MCF 10A (cell line): Measurements from ENCODE around the gene VMO1. TPM values are rescaled to one million over a fixed set of nuclear protein-coding genes. Genes with fewer than 3 reads are reported as not detected.
A peak's percentile ranks its signal among the peaks of the same experiment; 100 is the strongest.

ENCODE experiments used
- Bru-seq: library from RNA; stranded (reverse); fragments of 400-500 nt; gene quantifications from one replicate; lab custom pipeline; 2021; lab: Mats Ljungman, UMichigan
- BruChase-seq, 2 experiments: library from RNA; stranded (reverse); fragments of 400-500 nt; gene quantifications; one replicate each; lab custom pipeline; 2021; lab: Mats Ljungman, UMichigan
- BruUV-seq: library from RNA; stranded (reverse); fragments of 400-500 nt; replicated peaks from 2 replicates; lab custom pipeline; 2021; lab: Mats Ljungman, UMichigan
- CTCF ChIA-PET: fragments of 300-600 bp; sonication (Branson Sonifier 250); formaldehyde crosslinking; extraction: SDS; loops from one replicate; lab custom pipeline; 2021; ENCODE audit warnings: antibody characterized with exemption, inconsistent platforms; lab: Yijun Ruan, JAX
- POLR2A ChIA-PET: fragments of 300-600, 350-650 bp; sonication (Branson Sonifier 250); formaldehyde crosslinking; extraction: SDS; loops from one replicate; lab custom pipeline; 2020; ENCODE audit warnings: antibody characterized with exemption, inconsistent platforms; lab: Yijun Ruan, JAX
- DNase-seq: peaks from one replicate; pipeline ENCODE4 v3.0.0-alpha.2; 2018; ENCODE audit not compliant: unreplicated experiment
- H3K27ac Mint-ChIP-seq: one replicate; pipeline ENCODE4 v1.8.0; 2022; ENCODE audit warnings: mild to moderate bottlenecking, low read depth, mixed read lengths; ENCODE audit not compliant: unreplicated experiment
- H3K27me3 Mint-ChIP-seq: one replicate; pipeline ENCODE4 v1.8.0; 2022; ENCODE audit warnings: mixed read lengths; ENCODE audit not compliant: insufficient read depth, unreplicated experiment
- H3K36me3 Mint-ChIP-seq: one replicate; pipeline ENCODE4 v1.8.0; 2022; ENCODE audit warnings: mild to moderate bottlenecking, moderate library complexity, mixed read lengths; ENCODE audit not compliant: insufficient read depth, unreplicated experiment
- H3K4me1 Mint-ChIP-seq: one replicate; pipeline ENCODE4 v1.8.0; 2022; ENCODE audit warnings: mixed read lengths; ENCODE audit not compliant: insufficient read depth, unreplicated experiment
- H3K4me3 Mint-ChIP-seq: one replicate; pipeline ENCODE4 v1.8.0; 2022; ENCODE audit warnings: mild to moderate bottlenecking, moderate library complexity, mixed read lengths; ENCODE audit not compliant: unreplicated experiment
- H3K9me3 Mint-ChIP-seq: one replicate; pipeline ENCODE4 v1.8.0; 2022; ENCODE audit warnings: mixed read lengths; ENCODE audit not compliant: unreplicated experiment
- intact Hi-C: fragments of 100-400 bp; cut with micrococcal nuclease; formaldehyde crosslinking; loops from 2 replicates; pipeline ENCODE4 v1.14.1; 2022
- long read RNA-seq: library from polyadenylated mRNA; stranded (forward); transcript quantifications from one replicate; pipeline ENCODE4 v2.0.0, GENCODE V29; 2022
- total RNA-seq: library from RNA; stranded (reverse); gene quantifications from 2 replicates; pipeline ENCODE4 v1.2.3, GENCODE V29; 2022
- TF ChIP-seq, protein P1 (sequence below): fragments of 200-600 bp; IDR thresholded peaks from one replicate; pipeline ENCODE4 v1.8.0; 2022; ENCODE audit warnings: antibody characterized with exemption, mild to moderate bottlenecking; ENCODE audit not compliant: unreplicated experiment

VMO1 gene
- 0.77 and 1.1 TPM in 2 replicates for total RNA-seq
- Bru-seq, nascent RNA = not detected
- percentile 47 among the genes with signal in this experiment for BruChase-seq, experiment 1, labeled RNA remaining after a 6-hour chase
- percentile 37 among the genes with signal in this experiment for BruChase-seq, experiment 2, labeled RNA remaining after a 2-hour chase
- long read RNA-seq = 0 reads

GRCh38 chr17:4786106-4786511 is at the start of gene VMO1:
VMO1 (minus strand) TSS chr17:4786364; CDS start chr17:4786352, 12 bp downstream.
- no TSS peak for BruUV-seq
- H3K27me3 Mint-ChIP-seq = peaks cover 17% of the 10 kb centered on the region
- intact Hi-C loops = no loop called here
- ChIA-PET POLR2A (interaction anchor here (0.6 to 1.2 kb wide), 4 partner anchors 64 to 181 kb away, joined by 3 to 5 read pairs (median 3); partner anchors contain the start of gene SPAG7), CTCF (interaction anchor here (0.6 to 6.0 kb wide), 7 partner anchors 23 to 100 kb away, joined by 3 to 88 read pairs (median 3); no protein-coding TSS in a partner anchor)
- TF ChIP-seq, protein P1, sequence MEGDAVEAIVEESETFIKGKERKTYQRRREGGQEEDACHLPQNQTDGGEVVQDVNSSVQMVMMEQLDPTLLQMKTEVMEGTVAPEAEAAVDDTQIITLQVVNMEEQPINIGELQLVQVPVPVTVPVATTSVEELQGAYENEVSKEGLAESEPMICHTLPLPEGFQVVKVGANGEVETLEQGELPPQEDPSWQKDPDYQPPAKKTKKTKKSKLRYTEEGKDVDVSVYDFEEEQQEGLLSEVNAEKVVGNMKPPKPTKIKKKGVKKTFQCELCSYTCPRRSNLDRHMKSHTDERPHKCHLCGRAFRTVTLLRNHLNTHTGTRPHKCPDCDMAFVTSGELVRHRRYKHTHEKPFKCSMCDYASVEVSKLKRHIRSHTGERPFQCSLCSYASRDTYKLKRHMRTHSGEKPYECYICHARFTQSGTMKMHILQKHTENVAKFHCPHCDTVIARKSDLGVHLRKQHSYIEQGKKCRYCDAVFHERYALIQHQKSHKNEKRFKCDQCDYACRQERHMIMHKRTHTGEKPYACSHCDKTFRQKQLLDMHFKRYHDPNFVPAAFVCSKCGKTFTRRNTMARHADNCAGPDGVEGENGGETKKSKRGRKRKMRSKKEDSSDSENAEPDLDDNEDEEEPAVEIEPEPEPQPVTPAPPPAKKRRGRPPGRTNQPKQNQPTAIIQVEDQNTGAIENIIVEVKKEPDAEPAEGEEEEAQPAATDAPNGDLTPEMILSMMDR = no peak
- DNase-seq = no peak
- peaks cover 14% of the 10 kb centered on the region for H3K4me1 Mint-ChIP-seq
- H3K4me3 Mint-ChIP-seq = no peak within 1 kb of the TSS
- no peaks in the 10 kb centered on the region for H3K9me3 Mint-ChIP-seq
- H3K27ac Mint-ChIP-seq = no peak within 1 kb of the TSS
- H3K36me3 Mint-ChIP-seq = no peaks in the 10 kb centered on the region

GRCh38 chr17:4834681-4835020 is 48.5 kb upstream of the VMO1 start:
- Mint-ChIP-seq H3K27me3 (no peaks in the 10 kb centered on the region), H3K4me3 (peak overlapping the region; percentile 94), H3K36me3 (peaks cover 21% of the 10 kb centered on the region), H3K27ac (peak overlapping the region; percentile 76), H3K4me1 (peaks cover 39% of the 10 kb centered on the region), H3K9me3 (no peaks in the 10 kb centered on the region)
- POLR2A ChIA-PET = interaction anchor here (0.7 to 8.9 kb wide), 21 partner anchors 11 to 297 kb away, joined by 3 to 211 read pairs (median 4); partner anchors contain the start of genes ARRB2, PLD2 and PSMB6
- BruUV-seq = no TSS peak
- CTCF ChIA-PET = interaction anchor here (0.7 to 1.5 kb wide), 5 partner anchors 10 to 57 kb away, joined by 3 to 5 read pairs (median 3); no protein-coding TSS in a partner anchor
- TF ChIP-seq, protein P1 = no peak
- intact Hi-C loops = loop anchor here (2.0 kb wide), 2 partner anchors 14 to 48 kb away; no protein-coding TSS in a partner anchor
- no peak for DNase-seq

DNA sequence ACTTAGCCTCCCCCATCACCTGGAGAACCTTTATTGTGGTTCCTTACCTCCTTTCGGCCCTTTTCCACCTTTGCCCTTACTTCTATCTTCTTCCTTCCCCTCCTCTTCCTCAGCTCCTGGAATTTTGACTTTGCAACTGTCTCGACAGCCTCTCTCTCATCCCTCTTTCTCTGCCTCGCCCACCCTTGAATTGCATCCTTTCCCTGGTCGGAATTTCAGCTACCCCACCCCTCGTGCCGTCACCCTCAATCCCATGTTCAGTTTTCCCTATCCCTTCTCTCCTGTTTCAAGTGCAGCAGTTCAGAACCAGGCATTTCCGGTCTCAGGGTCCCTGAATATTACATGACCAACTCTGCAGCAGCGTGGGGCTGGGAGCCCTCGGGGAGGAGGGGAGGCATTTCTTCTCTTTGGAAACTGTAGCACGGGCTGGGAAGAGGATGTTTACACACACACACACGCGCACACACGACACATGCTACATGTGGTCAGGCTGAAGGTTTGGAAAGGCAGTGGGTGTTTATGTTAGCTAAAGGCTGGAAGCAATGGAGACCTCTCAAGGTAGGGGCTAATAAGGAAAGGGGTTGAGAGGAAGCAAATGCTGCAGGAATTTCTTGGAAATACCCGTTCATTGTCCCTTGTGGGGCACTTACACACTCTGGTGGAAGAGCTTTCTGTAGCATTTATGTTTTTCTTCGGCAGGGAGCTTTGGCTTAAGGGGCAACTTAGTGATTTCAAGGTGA is 47.9 kb upstream of the VMO1 start:
- TSS peak; percentile 35 for BruUV-seq
- intact Hi-C loops = loop anchor here (1.0 to 2.0 kb wide), 3 partner anchors 15 to 49 kb away; no protein-coding TSS in a partner anchor
- POLR2A ChIA-PET = interaction anchor here (0.7 to 8.9 kb wide), 24 partner anchors 11 to 297 kb away, joined by 3 to 211 read pairs (median 4); partner anchors contain the start of genes ARRB2, PELP1, PLD2 and PSMB6

More for the DNA sequence above, 47.9 kb upstream of the VMO1 start:
- DNase-seq = peak; percentile 33
- Mint-ChIP-seq H3K9me3 (no peaks in the 10 kb centered on the region), H3K27me3 (no peaks in the 10 kb centered on the region), H3K27ac (peak overlapping the region; percentile 76), H3K36me3 (peaks cover 19% of the 10 kb centered on the region), H3K4me1 (peaks cover 33% of the 10 kb centered on the region), H3K4me3 (peak overlapping the region; percentile 94)
- TF ChIP-seq, protein P1 = no peak
- CTCF ChIA-PET = interaction anchor here (0.8 to 1.5 kb wide), 4 partner anchors 10 to 47 kb away, joined by 3 to 5 read pairs (median 3); no protein-coding TSS in a partner anchor
